ENCODE data around the gene CCL13. TPM values are rescaled to one million over a fixed set of nuclear protein-coding genes. Genes with fewer than 3 reads are reported as not detected.

Gene CCL13
- total and polyA plus RNA-seq, 10 donors = 0.12 to 0.54 TPM; not detected in 8

DNA sequence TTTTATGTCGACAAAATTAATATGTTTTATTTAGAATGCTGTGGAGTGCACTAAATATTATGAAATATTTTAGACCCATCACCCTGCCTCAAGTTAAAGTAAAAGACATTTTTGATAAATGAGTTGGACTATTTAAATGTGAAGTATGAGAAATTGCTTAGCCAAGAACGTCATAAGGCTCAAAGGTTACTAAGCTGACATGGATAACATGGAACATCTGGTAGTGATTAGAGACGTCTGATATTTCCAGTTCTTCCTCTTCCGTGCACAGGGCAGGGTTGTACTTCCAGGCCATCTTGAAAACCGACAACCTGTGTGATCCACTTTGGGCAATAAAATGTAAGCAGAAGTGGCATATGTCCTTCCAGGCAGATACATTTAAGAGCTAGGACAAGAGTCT lies 44.2 kb upstream of the CCL13 start:
- DNase-seq = no peak
- no peaks in the 10 kb centered on the region for H3K9me3 ChIP-seq
- H3K27me3 ChIP-seq (replicated peaks in 1 of 7) = peaks cover 0 to 9% (median 0%) of the 10 kb centered on the region in 7 donors
- peaks cover 0 to 31% (median 20%) of the 10 kb centered on the region in 6 donors for H3K4me1 ChIP-seq
- intact Hi-C loops (cut with DNase I; ENCODE audit: low total_unique reads) = no loop called here
- TF ChIP-seq POLR2AphosphoS5 (IDR thresholded peaks at IDR 0.05) (no peak), POLR2A (IDR thresholded peaks at IDR 0.05) (no peak)
- TF ChIP-seq, protein P1, sequence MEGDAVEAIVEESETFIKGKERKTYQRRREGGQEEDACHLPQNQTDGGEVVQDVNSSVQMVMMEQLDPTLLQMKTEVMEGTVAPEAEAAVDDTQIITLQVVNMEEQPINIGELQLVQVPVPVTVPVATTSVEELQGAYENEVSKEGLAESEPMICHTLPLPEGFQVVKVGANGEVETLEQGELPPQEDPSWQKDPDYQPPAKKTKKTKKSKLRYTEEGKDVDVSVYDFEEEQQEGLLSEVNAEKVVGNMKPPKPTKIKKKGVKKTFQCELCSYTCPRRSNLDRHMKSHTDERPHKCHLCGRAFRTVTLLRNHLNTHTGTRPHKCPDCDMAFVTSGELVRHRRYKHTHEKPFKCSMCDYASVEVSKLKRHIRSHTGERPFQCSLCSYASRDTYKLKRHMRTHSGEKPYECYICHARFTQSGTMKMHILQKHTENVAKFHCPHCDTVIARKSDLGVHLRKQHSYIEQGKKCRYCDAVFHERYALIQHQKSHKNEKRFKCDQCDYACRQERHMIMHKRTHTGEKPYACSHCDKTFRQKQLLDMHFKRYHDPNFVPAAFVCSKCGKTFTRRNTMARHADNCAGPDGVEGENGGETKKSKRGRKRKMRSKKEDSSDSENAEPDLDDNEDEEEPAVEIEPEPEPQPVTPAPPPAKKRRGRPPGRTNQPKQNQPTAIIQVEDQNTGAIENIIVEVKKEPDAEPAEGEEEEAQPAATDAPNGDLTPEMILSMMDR (IDR thresholded peaks at IDR 0.05 in 8 of 11, conservative IDR thresholded peaks at IDR 0.05 in 3 of 11) = no peak
- WGBS, 5 donors = 54 to 73% (median 56%) methylated on average over 5 of the region's 5 CpGs
- no peaks in the 10 kb centered on the region for H3K36me3 ChIP-seq
- H3K27ac ChIP-seq = peak overlapping the region in 5 of 8 donors; percentile 13 to 73 (median 53)
- H3K4me3 ChIP-seq = no peak overlapping the region

DNA sequence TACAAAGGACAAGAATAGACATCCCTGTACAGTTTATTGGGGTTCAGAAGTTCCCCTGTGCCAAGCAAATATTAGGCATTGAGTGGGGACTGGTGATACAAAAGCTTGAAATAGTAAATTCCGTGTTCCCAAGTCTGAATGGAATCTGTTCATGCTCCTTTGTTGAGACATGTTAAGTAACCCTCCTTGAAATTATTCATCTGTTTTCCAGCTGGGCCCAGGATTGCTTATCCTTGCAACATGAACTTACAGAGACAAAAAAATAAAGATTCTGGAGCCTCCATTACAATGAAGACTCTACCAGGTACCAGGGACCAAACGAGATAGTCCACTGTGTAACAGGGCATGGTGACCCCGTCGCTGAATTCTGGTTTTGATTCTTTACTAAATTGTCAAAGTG lies 43.1 kb upstream of the CCL13 start:
- Histone ChIP-seq H3K4me3 (no peak overlapping the region), H3K27me3 (replicated peaks in 1 of 7) (peaks cover 0 to 9% (median 0%) of the 10 kb centered on the region in 7 donors), H3K27ac (peak overlapping the region in 4 of 8 donors; percentile 49 to 73 (median 60)), H3K9me3 (no peaks in the 10 kb centered on the region), H3K4me1 (peaks cover 0 to 22% (median 15%) of the 10 kb centered on the region in 6 donors), H3K36me3 (no peaks in the 10 kb centered on the region)
- TF ChIP-seq, protein P1 (IDR thresholded peaks at IDR 0.05 in 8 of 11, conservative IDR thresholded peaks at IDR 0.05 in 3 of 11) = no peak
- TF ChIP-seq POLR2AphosphoS5 (IDR thresholded peaks at IDR 0.05) (no peak), POLR2A (IDR thresholded peaks at IDR 0.05) (no peak)
- intact Hi-C loops (cut with DNase I; ENCODE audit: low total_unique reads) = no loop called here
- DNase-seq = no peak
- 82 to 92% (median 91%) methylated on average over 4 of the region's 4 CpGs for WGBS, 5 donors

GRCh38 chr17:34314279-34314678 lies 42.0 kb upstream of the CCL13 start:
- H3K36me3 ChIP-seq = no peaks in the 10 kb centered on the region
- intact Hi-C loops (cut with DNase I; ENCODE audit: low total_unique reads) = no loop called here
- H3K27me3 ChIP-seq (replicated peaks in 1 of 7) = peaks cover 0 to 9% (median 0%) of the 10 kb centered on the region in 7 donors
- no peaks in the 10 kb centered on the region for H3K9me3 ChIP-seq
- no peak for DNase-seq
- 17 to 32% (median 22%) methylated on average over 4 of the region's 4 CpGs for WGBS, 5 donors
- H3K27ac ChIP-seq = peak overlapping the region in 4 of 8 donors; percentile 50 to 73 (median 70)
- H3K4me1 ChIP-seq = peaks cover 0 to 33% (median 15%) of the 10 kb centered on the region in 6 donors
- H3K4me3 ChIP-seq = no peak overlapping the region
- TF ChIP-seq POLR2AphosphoS5 (IDR thresholded peaks at IDR 0.05) = no peak

DNA sequence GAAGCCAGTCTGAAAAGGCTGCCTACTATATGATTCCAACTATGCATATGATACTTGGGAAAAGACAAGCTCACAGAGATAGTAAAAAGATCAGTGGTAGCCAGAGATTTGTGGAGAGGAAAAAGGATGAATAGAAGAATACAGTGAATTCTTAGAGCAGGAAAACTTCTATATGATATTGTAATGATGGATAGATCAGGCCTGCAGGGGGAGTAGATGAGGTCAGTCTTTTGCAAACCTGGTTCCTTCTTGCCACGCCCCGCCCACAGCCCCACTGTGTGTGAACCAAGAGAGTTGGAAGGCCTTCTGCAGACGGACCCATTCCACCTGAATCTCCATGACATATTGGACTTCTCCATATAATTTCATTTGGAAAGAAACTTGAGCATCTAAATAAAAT lies 37.8 kb upstream of the CCL13 start:
- peaks cover 0 to 31% (median 16%) of the 10 kb centered on the region in 6 donors for H3K4me1 ChIP-seq
- no peak overlapping the region for H3K4me3 ChIP-seq
- no peaks in the 10 kb centered on the region for H3K27me3 ChIP-seq (replicated peaks in 1 of 7)
- DNase-seq = no peak
- TF ChIP-seq, protein P1 (IDR thresholded peaks at IDR 0.05 in 8 of 11, conservative IDR thresholded peaks at IDR 0.05 in 3 of 11) = no peak
- TF ChIP-seq POLR2A (IDR thresholded peaks at IDR 0.05) = no peak
- TF ChIP-seq POLR2AphosphoS5 (IDR thresholded peaks at IDR 0.05) = no peak
- WGBS, 5 donors = 57 to 84% (median 73%) methylated on average over 3 of the region's 3 CpGs
- peak overlapping the region in 6 of 8 donors; percentile 13 to 52 (median 43) for H3K27ac ChIP-seq
- H3K9me3 ChIP-seq = peaks cover 0 to 1% (median 0%) of the 10 kb centered on the region in 8 donors
- intact Hi-C loops (cut with DNase I; ENCODE audit: low total_unique reads) = no loop called here
- H3K36me3 ChIP-seq = no peaks in the 10 kb centered on the region
